Measurements from ENCODE around the gene ABHD4.
"Not testable (repeated sequence)": the region's sequence is repeated elsewhere in the genome, so short reads cannot be mapped to it uniquely, and the experiment has no call there.

ABHD4 gene

DNA sequence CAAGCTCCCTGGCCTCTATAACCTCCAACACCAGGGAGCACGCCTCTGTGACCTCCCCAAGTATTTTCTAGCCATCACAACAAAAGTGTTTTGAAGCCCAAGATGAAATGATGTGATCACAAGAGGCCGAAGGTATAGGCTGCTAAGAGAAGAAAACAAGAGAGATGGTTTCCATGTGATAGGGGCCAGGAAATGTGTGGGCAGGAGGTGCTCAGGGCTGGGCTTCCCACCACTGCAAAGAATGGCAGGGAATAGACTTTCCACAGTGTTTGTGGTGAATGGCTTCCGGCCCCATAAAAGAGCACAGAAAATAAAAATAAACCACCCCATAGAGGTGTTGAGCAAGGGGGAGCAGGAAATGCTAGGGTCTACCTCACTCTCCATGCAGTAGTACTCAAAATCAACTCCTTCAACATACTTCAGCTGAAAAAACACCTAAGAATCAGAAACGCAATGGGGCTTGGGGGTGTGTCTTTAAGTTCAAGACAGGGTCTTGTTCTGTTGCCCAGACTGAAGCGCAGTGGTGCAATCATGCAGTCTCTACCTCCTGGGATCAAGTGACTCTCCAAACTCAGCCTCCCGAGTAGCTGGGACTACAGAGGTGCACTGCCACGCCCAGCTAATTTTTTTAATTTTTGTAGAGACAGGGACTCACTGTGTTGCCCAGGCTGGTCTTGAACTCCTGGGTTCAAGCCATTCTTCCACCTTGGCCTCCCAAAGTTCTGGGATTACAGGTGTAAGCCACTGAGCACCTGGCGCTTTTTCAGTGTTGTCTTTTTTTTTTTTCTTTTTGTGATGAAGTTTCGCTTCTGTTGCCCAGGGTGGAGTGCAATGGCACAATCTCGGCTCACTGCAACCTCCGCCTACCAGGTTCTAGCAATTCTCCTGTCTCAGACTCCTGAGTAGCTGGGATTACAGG, 36.2 kb upstream of the ABHD4 start:
- no peak for DNase-seq

DNA sequence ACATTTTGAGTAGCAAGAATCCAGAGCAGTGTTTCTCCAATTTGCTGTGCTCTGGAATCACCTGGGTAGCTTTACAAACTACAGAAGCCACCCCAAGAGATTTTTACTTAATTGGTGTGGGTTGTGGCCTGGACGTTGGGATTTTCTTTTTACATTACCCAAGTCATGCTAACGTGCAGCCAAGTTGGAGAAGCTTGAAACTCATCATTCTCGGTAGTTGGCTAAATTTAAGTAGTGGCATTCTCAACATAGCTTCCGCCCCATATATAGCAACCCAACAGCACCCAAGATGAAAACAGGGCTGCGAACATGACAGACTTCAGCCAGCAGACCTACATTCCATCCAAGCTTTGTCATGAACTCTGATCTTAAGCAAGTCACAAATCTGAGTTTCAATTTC, 34.1 kb upstream of the ABHD4 start:
- no peak for DNase-seq

DNA sequence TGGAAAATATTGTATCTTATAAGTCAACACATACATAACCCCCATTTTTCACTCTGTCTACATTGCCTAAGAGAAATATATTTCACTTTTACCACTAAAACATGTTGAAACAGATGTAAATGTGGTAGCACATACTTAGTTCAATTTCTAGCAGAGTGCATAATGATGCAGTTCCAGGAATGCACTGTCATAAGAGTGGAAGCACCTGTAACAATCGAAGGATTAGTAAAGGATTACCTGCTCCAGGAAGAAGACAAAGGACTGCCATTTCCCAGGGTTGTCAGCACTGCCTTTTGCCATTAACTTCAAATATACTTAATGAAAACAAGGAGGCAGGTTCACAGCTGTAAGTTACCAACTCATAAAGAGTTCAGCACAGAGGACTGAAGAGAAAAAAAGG, 33.6 kb upstream of the ABHD4 start:
- no peak for DNase-seq

GRCh38 chr14:22565391-22565945, 32.6 kb upstream of the ABHD4 start:
- DNase-seq = no peak

- DNase-seq = not testable (repeated sequence)
Observed at GRCh38 chr14:22566266-22566665, 31.8 kb upstream of the ABHD4 start.

DNA sequence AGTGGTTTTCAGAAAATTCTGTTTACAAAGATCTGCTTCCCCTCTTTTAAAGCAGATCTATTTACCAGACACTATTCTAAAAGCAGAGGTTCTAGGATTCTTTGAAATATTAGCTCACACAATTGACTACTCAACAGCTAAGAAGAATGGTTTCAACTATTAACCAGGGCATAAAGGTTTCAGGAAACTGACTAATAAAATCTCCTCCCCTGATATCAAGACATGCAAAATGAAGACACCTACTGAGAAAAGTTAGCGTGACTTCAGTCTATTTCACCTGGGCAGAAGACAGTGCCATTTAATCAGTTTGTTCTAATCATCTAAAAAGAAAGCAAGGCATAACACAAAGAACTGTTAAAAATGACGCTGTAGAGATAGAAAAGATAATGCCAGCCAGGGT, 31.3 kb upstream of the ABHD4 start:
- no peak for DNase-seq

GRCh38 chr14:22567437-22567836, 30.7 kb upstream of the ABHD4 start:
- no peak for DNase-seq

DNA sequence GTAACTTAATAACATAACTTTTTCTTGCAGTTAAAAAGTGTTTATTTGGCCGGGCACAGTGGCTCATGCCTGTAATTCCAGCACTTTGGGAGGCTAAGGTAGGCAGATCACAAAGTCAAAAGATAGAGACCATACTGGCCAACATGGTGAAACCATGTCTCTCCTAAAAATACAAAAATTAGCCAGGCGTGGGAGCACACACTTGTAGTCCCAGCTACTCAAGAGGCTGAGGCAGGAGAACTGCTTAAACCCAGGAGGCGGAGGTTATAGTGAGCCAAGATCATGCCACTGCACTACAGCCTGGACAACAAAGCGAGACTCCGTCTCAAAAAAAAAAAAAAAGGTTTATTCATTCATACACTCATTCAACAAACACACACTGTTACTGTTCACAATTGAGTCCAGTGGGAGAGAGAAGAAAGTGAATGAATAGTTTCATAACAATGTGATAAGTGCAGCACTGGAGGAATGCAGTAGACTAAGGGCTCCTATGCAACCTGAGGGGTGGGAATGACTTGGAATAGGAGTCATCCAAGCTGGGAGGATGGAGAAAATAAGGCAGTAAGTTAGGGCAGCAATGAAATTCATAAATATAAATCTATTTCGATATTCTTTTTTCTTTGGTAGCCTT, 28.9 kb upstream of the ABHD4 start:
- no peak for DNase-seq

GRCh38 chr14:22569737-22570131, 28.4 kb upstream of the ABHD4 start:
- DNase-seq = no peak

GRCh38 chr14:22570132-22570949, 27.8 kb upstream of the ABHD4 start:
- DNase-seq = peak; percentile 84

GRCh38 chr14:22572562-22573058, 25.5 kb upstream of the ABHD4 start:
- no peak for DNase-seq

- no peak for DNase-seq
Observed at GRCh38 chr14:22573804-22574203, 24.3 kb upstream of the ABHD4 start.

DNA sequence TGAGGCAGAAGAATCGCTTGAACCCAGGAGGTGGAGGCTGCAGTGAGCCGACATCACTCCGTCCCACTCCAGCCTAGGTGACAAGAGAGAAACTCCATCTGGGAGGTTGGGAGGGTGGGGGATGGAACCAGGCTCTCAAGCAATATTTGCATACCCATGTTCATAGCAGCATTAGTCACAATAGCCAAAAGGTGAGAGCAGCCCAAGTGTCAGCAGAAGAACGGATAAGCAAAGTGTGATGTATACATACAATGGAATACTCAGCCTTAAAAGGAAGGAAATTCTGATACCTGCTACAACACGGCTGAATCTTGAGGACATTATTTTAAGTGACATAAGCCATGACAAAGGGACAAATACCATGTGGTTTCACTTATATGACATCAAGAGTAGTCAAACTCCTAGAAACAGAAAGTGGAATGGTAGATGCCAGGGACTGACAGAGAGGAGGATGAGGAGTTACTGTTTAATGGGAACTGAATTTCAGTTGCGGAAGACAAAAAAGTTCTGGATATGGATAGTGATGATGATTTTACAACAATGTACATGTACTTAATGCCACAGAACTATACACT, 20.7 kb upstream of the ABHD4 start:
- no peak for DNase-seq

DNA sequence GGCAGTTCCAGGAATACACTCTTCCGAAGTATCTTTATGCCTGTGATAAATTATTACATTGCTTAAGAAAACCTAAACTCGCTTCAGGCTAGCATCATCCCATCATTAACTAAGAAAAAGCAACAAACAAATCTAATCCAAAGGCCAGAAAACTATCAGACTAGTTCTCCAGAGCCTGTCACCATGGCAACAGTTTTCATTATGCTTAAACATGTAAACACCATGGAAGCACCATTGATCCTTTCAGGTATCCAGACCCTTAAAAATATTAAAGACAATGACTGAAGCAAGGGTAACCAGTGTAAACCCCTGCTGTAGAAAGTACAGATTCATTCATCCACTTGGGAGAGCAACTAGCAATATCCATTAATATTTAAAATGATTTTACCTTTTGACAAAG, 18.9 kb upstream of the ABHD4 start:
- DNase-seq = no peak

GRCh38 chr14:22579881-22580280, 18.2 kb upstream of the ABHD4 start:
- no peak for DNase-seq

DNA sequence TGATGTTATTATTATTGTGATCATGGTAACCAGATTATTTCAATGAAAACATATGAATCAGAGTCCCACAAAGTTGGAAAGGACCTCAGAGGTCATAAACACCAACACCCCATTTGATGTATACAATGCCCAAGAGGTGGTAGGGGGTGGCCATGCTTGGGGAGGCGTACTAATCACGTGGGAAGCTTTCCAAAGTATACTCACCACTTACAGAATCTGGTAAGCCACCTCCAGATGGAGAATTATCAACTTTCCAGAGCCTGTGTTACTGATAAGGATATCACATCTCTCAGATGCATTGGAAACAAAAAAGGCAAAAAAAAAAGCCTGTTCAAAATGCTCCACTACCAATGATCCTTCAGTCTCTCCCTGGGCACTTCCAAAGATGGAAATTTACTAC, 17.5 kb upstream of the ABHD4 start:
- no peak for DNase-seq

DNA sequence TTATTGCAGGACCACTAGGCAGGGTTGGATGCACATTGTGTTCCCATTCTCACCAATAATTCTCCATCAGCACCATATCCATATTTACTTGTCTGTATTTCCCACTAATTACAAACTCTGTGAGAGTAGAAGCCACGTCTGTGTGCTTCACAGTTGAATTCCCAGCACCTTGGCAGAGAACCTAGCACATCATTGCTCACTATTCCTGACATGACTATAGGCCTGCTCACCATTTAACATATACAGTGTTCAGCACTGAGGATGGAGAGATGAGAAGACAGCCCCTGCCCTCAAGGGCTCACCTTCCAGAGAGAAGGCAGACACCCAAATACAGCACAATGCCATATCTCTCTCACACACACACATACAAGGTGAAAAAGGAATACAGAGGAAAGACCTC, 14.1 kb upstream of the ABHD4 start:
- DNase-seq = no peak

- no peak for DNase-seq
Observed at GRCh38 chr14:22587247-22587646, 10.9 kb upstream of the ABHD4 start.

DNA sequence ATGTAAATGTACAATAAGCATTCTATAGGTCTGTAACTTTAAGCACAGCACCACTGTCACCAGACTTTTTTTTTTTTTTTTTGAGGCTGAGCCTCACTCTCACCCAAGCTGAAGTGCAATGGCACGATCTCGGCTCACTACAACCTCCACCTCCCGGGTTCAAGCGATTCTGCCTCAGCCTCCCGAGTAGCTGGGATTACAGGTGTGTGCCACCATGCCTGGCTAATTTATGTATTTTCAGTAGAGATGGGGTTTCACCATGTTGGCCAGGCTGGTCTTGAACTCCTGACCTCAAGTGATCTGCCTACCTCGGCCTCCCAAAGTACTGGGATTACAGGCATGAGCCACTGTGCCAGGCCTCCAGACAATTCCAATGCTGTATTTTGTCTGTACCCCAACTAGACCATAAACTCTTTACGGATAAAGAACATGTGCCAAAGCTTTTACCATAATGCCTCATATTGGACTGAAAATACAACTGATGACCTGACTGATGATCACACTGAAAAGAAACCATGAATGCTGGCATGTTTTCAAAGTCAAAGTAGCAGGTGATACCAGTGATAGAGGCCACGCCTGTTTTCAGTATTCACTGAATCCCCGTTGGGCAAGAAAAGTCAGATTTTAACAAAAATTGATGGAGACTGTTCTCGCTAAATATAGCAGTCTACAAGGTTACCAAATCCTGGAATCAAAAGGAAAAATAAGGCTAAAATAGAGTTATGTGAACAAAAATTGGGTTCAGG, 10.2 kb upstream of the ABHD4 start:
- not testable (repeated sequence) for DNase-seq

- no peak for DNase-seq
Observed at GRCh38 chr14:22588526-22589095, 9.5 kb upstream of the ABHD4 start.

- DNase-seq = peak; percentile 100
Observed at GRCh38 chr14:22589096-22589839, 8.8 kb upstream of the ABHD4 start, which contains the start of gene DAD1. TSS of gene DAD1 (minus strand) at chr14:22589224. CDS start at chr14:22589157, 67 bp downstream.

All from right forelimb (tissue), 1 donor.